Measurements from ENCODE around the gene CNTN4. TPM values are rescaled to one million over a fixed set of nuclear protein-coding genes. Genes with fewer than 3 reads are reported as not detected.

Gene CNTN4
- total RNA-seq, 1 donor from 2014 or later, result 2.6 TPM

DNA sequence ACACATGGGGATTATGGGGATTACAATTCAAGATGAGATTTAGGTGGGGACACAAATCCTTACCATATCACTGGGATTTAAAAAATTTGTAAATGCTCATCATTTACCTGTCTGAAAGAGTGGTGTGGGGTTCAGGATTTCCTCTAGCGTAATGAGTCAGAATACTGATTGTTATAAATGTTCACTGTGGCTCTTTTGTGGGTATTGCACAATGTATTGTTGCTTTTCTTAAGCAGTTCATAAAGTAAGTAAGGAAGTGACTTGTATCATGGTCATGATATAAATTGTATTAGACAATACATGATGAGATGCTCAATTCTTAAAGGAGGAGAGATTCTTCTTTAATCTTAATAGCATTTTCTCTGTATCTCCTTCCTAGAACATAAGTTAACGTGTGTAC, 262.1 kb downstream of the CNTN4 start:
- ATAC-seq (ENCODE audit: poor library complexity), result no peak
- intact Hi-C loops (cut with DNase I), result no loop called here
- no peak for DNase-seq

DNA sequence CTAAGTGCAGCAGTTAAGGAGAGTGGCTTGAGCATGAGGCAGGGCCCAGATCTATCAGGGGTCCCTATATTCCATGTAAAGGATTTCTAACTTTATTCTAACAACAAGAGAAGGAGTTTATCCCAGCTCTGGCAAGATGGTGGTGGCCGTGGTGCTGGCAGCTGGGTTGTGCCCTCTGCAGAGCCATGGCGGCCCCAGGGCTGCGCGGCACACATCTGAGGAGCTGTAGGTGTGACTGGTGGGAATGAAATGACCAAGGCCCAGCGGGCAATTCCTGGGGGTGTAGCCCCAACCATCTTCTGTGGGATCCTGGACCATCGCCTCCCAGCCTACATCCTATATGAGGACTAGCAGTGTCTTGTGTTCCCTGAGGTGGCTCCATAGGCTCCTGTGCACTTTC, 263.5 kb downstream of the CNTN4 start:
- ATAC-seq (ENCODE audit: poor library complexity) (no peak), DNase-seq (no peak)
- intact Hi-C loops (cut with DNase I), result no loop called here

DNA sequence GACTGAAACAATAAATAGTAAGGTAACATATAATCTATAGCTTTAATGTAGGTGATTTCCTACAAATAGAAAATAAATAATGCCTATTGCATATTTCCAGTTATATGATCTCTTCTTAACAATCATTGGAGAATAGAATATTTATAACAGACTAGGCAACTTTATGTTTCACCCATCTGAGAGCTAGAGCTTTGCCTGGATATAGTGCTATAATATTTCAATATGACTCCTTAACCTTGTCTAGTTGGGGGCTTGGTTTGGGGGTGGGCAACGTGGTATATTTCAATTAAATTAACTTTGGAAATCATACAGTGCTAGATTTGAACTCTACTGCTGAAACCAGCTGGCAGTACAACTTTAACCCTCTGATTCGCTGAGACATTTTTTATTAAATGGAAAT, 265.2 kb downstream of the CNTN4 start:
- DNase-seq (no peak), ATAC-seq (ENCODE audit: poor library complexity) (no peak)
- intact Hi-C loops (cut with DNase I), result no loop called here

DNA sequence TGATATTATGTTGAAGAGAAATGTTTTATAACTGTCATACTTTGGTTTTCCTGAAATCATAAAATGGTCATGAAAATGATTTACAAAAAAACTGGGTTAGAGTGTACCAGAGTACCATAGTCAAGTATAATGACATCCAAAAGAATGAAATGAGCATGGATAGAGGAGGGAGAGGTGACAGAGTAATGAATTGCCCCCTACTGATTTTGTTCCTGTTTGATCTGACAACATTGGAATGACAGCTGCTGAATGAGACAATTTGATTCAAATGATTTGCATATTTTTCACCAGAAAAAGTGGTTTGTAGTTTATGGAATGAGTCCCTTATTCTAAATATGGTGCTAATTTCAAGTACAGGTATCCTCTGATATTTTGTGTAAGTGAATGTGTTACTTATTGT, 271.7 kb downstream of the CNTN4 start:
- intact Hi-C loops (cut with DNase I), result no loop called here
- no peak for ATAC-seq (ENCODE audit: poor library complexity)
- DNase-seq, result no peak

DNA sequence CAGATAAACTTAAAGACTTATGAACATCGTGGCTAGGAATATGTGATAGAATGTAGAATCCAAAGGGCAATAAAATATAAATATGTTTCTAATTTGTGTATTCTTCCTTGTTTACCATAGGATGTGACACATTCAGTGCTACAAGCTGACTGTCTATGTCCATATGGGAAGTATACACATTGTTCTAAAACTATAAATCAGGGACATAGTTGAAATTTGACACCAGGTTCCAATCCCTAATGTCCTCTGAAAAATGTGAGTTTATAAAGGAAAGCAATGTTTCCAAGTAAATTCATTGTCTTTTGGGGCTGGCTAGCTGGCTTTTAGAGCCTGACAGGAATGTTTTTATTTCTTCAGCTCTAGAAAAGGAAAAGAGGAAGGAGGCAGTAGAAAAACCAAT, 273.6 kb downstream of the CNTN4 start:
- no peak for DNase-seq
- ATAC-seq (ENCODE audit: poor library complexity), result no peak
- intact Hi-C loops (cut with DNase I), result no loop called here

DNA sequence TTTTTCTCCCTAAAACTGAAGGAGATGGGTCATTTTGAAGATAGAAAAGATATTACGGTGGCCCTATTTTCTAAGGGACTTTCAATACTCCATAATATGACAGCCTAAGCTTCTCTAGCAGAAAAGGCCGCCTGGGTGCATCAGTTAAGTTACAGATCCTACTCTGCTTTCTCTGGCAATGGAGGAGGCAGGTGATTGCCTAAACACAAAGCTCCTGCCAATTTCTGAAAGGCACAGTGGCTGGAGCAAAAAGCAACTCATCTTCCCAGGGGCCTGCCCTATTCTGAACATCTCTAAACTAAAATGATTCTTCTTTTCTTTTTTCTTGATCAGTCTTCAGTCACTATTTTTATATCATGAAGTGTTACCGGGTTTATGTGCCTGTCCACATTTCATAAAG, 276.7 kb downstream of the CNTN4 start:
- ATAC-seq (ENCODE audit: poor library complexity) (no peak), DNase-seq (no peak)
- intact Hi-C loops (cut with DNase I), result no loop called here

DNA sequence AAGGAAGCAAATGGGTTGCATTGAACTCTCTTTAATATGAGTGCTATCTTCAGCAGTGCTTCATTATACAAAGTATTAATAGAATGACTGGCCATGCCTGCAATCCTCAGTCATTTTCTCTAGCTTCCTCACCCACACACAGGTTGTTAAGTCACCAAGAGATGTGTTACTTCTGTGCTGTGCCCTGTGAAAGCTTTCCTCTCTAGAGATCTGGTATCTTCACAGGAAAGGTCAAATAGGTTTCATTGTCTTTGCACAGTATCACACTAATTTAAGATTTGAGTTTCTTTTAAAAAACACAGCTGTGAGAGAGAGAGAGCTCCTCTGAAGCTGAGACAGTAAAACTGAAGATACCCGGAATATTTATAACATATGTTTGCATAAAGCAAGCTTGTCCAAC, 278.6 kb downstream of the CNTN4 start:
- ATAC-seq (ENCODE audit: poor library complexity) (no peak), DNase-seq (no peak)
- intact Hi-C loops (cut with DNase I), result no loop called here

DNA sequence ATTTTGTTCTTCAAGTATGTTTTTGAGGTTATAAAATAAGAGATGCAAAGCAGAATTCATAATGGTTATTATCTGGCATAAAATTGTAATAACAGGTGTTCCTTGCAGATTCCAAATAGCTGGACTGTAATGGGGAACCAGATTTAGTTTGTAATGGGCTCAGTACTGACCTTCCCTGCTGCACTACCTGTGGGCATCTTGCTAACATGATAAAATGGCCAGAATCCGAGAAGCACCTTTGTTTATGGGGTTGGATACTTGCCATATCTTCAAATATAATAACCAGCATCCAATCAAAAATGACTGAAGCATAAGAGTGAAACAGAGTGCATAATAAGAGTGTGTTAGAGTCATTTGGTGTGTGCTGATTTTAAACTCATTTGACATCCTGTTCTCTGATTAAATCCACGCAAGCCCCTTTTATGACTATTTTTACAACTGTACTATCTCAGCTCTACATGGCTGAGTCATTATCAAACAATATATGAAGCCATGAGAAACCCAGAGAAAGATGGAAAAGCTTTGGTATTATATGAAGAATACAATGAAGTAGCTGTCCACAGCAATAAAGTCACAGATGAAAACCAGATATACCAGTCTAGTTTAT, 292.4 kb downstream of the CNTN4 start:
- intact Hi-C loops (cut with DNase I), result no loop called here
- ATAC-seq (ENCODE audit: poor library complexity), result no peak
- no peak for DNase-seq

DNA sequence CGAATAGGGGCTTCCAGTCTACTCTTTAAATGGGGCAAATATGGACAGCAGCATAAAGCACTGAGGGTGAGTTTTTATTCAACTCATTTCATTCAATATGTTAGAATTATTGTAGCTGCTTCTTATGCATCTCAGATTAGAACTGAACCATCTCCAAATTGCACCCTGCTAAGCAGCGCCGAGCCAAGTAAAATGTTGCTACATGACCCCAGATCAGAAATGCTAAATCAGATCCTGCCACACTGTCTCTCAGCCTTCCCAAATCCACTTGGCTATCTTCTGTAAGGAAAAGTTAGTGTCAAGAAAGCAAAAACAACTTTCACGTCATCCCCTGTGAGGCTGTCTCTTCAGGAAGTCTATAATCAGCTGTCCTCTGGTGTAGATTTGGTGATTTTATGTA, 293.2 kb downstream of the CNTN4 start:
- DNase-seq (no peak), ATAC-seq (ENCODE audit: poor library complexity) (no peak)
- intact Hi-C loops (cut with DNase I), result no loop called here

DNA sequence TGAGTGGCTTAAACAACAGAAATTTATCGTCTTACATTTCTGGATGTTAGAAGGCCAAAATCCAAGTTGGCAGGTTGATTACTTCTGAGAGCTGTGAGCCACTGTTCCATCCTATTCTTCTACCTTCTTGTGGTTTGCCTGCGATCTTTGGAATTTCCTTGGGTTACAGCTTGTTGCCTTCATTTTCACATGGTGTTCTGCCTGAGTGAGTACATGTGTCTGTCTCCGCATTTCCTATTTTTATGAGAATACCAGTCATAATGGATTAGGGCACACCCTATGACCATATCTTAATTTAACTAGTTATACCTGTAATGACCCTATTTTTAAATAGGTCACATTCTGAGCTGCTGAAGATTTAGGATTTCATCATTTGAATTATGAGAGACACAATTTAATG, 294.3 kb downstream of the CNTN4 start:
- ATAC-seq (ENCODE audit: poor library complexity) (no peak), DNase-seq (no peak)
- intact Hi-C loops (cut with DNase I), result no loop called here

DNA sequence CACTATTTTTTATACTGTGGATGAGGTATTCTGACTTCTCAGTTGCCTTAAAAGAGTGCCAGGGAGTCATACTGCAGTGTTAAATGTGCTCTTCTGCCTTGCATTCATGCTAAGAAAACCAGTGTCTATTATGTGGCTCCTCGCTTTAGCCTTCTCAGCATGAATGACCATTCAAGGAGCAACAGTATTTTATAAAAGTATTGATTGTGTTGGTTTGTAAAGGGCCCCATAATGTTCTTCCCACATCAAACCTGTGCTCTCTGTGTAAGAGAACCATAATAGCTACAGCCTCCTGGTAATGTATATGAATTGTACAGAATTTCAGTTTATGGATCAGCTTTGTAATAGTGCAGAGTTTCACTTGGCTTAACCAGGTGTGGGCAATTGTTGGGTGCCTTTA, 316.4 kb downstream of the CNTN4 start:
- no peak for DNase-seq
- no peak for ATAC-seq (ENCODE audit: poor library complexity)
- intact Hi-C loops (cut with DNase I), result no loop called here

DNA sequence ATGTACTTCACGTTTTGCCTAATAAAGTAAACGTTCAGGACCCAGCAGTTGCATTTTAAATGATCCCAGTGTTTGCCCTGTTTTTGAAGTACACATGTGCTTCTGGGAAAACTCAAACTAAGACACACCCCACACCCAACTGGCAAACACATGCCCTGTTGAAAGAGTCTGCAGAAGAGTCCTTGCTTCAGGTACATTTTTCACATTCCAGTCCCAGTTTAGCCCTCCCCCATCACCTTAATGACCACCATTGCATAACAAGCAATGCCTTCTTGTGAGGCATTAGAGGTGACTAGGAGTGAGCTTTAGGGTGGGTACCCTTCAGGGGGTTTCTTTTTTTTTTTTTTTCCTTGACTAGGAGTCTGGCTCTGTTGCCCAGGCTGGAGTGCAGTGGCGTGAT, 322.3 kb downstream of the CNTN4 start:
- ATAC-seq (ENCODE audit: poor library complexity) (no peak), DNase-seq (no peak)
- intact Hi-C loops (cut with DNase I), result no loop called here

DNA sequence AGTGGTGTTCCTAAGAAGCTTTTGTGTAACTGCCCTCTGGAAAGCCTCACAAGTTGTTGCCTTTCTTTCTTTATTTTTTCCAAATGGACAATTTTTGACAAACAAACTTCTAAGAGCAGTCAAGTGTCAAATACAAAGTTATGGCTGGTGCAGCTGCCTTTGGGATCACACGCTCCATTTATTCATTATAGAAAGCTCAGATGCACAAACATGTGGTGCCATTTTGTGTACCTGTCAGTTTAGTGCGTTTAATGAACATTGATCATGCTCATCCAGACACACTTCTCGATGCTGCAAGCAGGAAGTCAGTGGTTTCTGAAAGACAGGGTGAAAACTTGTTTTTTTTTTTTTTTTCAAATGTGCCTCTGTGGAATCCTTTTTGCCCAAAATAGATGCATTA, 324.5 kb downstream of the CNTN4 start:
- DNase-seq (no peak), ATAC-seq (ENCODE audit: poor library complexity) (no peak)
- intact Hi-C loops (cut with DNase I), result no loop called here

DNA sequence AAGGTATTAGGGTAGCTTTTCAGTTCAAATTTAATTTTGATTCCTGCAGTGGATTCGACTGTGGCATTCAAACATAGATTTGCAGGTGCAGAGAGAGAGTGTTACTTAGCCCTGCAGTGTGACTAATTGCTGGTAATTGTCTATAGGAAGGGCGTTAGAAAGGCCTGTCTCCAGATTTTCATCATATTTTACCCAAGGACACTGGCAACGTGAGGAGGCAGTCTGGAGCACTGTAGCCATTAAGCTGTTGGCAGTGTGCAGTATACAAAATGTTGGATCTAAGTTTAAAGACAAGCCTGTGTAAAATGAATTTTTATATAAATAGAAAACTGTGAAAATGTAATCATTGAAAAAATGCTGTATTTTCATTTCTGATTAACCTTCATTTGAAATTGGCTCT, 342.9 kb downstream of the CNTN4 start:
- intact Hi-C loops (cut with DNase I), result no loop called here
- no peak for ATAC-seq (ENCODE audit: poor library complexity)

DNA sequence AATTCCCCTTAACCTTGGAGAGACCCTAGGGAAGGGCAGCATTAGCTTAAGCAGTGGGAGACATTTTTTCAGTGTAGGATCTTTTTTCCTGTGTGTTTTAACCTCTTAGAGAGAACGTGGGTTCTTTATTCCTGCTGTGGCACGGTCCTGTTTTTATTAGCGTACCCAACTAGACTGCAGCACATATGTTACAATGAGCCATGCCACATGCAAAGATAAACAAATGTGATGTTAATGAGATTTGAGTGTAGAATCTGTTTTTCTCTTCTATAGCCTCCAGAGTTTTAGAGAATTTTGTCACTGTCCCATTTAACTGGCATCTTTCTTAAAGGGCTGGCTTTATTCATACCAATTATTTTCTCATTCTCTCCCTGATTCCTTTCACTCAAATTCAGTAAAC, 347.5 kb downstream of the CNTN4 start:
- ATAC-seq (ENCODE audit: poor library complexity) (no peak), DNase-seq (no peak)
- intact Hi-C loops (cut with DNase I), result no loop called here

More for the DNA sequence above, 342.9 kb downstream of the CNTN4 start:
- DNase-seq, result no peak

DNA sequence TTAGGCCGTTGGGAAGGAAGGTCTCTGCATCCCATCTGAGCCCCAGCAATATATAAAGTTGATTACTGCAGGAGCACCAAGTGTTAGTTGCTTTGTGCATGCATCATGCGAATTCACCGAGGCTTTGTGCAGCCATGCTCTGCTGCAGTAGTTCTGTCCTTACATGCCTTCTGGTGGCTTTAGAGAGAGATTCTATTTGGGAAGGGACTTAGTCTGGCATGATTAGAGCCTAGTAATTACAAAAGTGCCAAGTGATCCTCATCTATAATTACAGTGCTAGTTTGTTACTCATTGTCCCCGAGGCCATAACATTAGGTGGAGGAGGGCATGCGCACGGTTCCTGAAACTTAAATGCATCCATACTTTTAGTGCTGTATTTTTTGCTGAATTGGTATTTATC, 353.6 kb downstream of the CNTN4 start:
- no peak for DNase-seq
- intact Hi-C loops (cut with DNase I), result no loop called here

DNA sequence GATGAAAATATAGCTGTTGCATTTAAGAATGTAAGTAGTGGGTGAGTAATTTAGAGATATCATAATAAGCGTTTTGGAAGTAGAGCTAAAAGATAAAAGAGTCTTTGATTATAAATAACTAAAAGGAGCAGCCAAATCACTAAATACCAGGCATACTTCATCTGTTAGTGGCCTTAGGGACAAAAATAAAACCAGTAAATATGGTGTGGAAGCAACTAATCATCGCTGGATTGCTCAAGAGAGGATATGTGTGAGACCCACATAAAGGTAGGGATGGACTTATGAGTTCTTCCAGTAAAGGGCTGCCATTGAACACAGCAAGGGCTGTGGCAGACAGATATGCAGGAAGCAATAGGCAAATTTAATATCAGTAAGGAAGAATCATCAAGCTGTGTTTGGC, 356.2 kb downstream of the CNTN4 start:
- ATAC-seq (ENCODE audit: poor library complexity), result peak; percentile 74

More for the DNA sequence above, 353.6 kb downstream of the CNTN4 start:
- peak; percentile 66 for ATAC-seq (ENCODE audit: poor library complexity)

DNA sequence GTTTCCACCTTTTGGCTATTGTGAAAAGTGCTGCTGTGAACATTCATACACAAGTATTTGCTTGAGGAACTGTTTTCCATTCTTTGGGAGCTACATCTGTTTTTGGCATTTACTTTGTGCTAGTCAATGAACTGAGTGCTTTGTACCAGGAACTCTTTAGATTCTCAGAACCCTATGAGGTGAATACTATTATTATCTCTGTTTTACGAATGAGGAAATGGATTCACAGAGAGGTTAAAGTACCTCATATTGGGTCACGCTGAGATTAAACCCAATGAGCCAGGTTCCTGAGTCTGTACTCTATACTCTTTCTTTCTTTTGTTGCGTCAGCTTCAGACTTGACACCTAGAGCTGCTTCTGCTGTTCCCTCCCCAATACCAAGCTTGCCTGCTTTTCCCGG, 358.1 kb downstream of the CNTN4 start:
- DNase-seq, result no peak
- ATAC-seq (ENCODE audit: poor library complexity), result peak; percentile 17
- intact Hi-C loops (cut with DNase I), result no loop called here

More for the DNA sequence above, 356.2 kb downstream of the CNTN4 start:
- no peak for DNase-seq
- intact Hi-C loops (cut with DNase I), result no loop called here

DNA sequence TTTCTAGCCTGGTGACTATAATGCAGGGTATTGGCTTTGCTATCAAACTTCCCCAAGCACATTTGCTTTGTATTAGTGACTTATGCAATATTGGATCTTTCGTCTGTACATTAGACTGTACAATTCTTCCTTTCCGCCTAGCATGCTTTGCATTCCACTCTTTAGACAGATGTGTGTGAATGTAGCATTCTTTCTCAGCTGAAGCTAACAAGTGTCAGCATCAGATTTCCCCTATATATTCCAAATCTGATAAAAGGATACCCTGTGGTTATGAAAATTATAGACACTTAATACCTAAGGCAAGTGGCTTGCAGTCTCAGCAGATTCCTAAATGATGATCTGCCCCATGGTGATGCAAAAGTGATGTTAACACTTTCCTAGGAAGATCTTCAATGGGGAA, 360.1 kb downstream of the CNTN4 start:
- no peak for ATAC-seq (ENCODE audit: poor library complexity)
- no peak for DNase-seq
- intact Hi-C loops (cut with DNase I), result no loop called here

DNA sequence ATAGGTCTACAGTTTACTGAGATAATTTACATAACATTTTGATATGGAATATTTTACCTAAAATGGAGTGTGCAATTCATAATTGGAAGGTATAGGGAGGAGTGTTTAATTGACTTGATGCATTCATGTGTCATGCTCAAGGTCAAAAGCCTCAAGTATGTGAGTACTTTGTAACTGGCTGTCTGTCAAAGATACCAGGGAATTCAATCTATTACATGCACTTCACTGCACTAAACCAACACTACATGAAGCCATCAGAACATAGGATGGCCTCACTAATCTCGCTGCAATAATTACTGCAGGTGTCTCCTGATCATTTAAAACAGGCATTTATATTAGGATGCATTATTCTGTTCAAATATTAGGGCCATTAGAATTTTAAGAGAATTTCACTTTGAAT, 367.2 kb downstream of the CNTN4 start:
- intact Hi-C loops (cut with DNase I), result no loop called here
- no peak for DNase-seq
- peak; percentile 88 for ATAC-seq (ENCODE audit: poor library complexity)

DNA sequence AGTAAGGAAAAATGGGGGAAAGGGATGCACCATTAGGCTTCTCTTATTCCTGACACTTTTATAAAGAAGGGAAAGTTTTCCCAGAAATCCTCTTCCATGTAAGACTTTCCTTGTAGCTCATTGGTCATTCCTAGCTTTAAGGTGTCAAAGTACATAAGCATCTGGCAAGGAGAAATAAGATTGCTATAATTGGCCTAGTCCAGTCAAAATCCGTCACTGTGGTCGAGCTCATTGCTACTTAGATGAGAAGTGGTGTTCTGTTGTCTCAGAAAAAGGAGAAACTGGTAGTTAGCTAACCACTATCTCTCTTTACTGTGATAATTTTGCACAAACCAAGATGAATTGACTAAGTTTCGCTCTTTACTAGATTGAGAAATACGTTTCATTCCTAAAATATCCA, 370.1 kb downstream of the CNTN4 start:
- ATAC-seq (ENCODE audit: poor library complexity) (no peak), DNase-seq (no peak)
- intact Hi-C loops (cut with DNase I), result no loop called here

Data from Right ventricle myocardium superior (tissue), 1 donor.